GM12878 (cell line): ENCODE measurements around the gene FOXP4. TPM values are rescaled to one million over a fixed set of nuclear protein-coding genes. Genes with fewer than 3 reads are reported as not detected.

Experiments
- ATAC-seq: fragments of 200-7000 bp; cut with Tn5 transposase; 3 replicates; pipeline ENCODE4 v1.9.1; 2020; ENCODE audit warnings: mild to moderate bottlenecking, moderate library complexity
- BruUV-seq: library from RNA; stranded (reverse); fragments of 400-500 nt; replicated peaks from 2 replicates; lab custom pipeline; 2021; lab: Mats Ljungman, UMichigan
- CTCF ChIA-PET: fragments of 300-600 bp; sonication (Branson Sonifier 250); formaldehyde crosslinking; extraction: SDS; loops from one replicate; lab custom pipeline; 2021; ENCODE audit warnings: inconsistent platforms; lab: Yijun Ruan, JAX
- POLR2A ChIA-PET: fragments of 350-600 bp; formaldehyde crosslinking; extraction: SDS; loops from one replicate; lab custom pipeline; 2021; ENCODE audit warnings: inconsistent platforms; lab: Charles Lee
- RAD21 ChIA-PET: fragments of 300-600 bp; sonication (Branson Sonifier 250); formaldehyde crosslinking; loops from one replicate; lab custom pipeline; 2023; ENCODE audit warnings: antibody characterized with exemption; ENCODE audit not compliant: unreplicated experiment; lab: Charles Lee
- SMC1A ChIA-PET: fragments of 300-600 bp; sonication (Branson Sonifier 250); formaldehyde crosslinking; loops from one replicate; lab custom pipeline; 2023; ENCODE audit not compliant: unreplicated experiment, uncharacterized antibody; lab: Charles Lee
- DNase-seq: peaks from one replicate; pipeline ENCODE4 v3.0.0-alpha.2; 2011; ENCODE audit warnings: low read depth, low spot score
- FAIRE-seq: peaks from 3 replicates; lab custom pipeline; 2011; peaks lifted over from hg19 to GRCh38; lab: Jason Lieb, UNC
- H2AFZ ChIP-seq: 2 replicates; pipeline ENCODE4 v1.6.0; 2011; ENCODE audit warnings: low read depth, low read length, control low read depth; ENCODE audit not compliant: control insufficient read depth
- H3K27ac ChIP-seq: 2 replicates; pipeline ENCODE4 v1.5.1; 2011; ENCODE audit warnings: control low read depth; ENCODE audit not compliant: control insufficient read depth, insufficient read depth
- H3K27me3 ChIP-seq, 2 experiments: replicated peaks in 1 of 2; 2 replicates each; pipeline versions ENCODE4 v1.6.0 to v1.6.1; 2011; ENCODE audit warnings: low read length in 1 of 2; ENCODE audit not compliant: control insufficient read depth in 2 of 2, insufficient read depth in 2 of 2
- H3K36me3 ChIP-seq, 2 experiments: 2 replicates each; pipeline ENCODE4 v1.5.1; 2011; ENCODE audit warnings: low read length in 1 of 2; ENCODE audit not compliant: control insufficient read depth in 2 of 2, insufficient read depth in 2 of 2
- H3K4me1 ChIP-seq: 2 replicates; pipeline ENCODE4 v1.6.1; 2011; ENCODE audit warnings: mild to moderate bottlenecking, low read length, moderate library complexity, mixed read lengths; ENCODE audit not compliant: control insufficient read depth, insufficient read depth
- H3K4me2 ChIP-seq: 2 replicates; pipeline ENCODE4 v1.6.0; 2011; ENCODE audit warnings: control low read depth; ENCODE audit not compliant: control insufficient read depth, insufficient read depth
- H3K4me3 ChIP-seq: fragments of 200-600 bp; sonication (generic); 2 replicates; pipeline ENCODE4 v1.5.1; 2016
- H3K79me2 ChIP-seq: 2 replicates; pipeline ENCODE4 v1.6.0; 2011; ENCODE audit warnings: low read length; ENCODE audit not compliant: control insufficient read depth, insufficient read depth
- H3K9ac ChIP-seq: 2 replicates; pipeline ENCODE4 v1.8.0; 2011; ENCODE audit warnings: low read length, control low read depth, mixed read lengths; ENCODE audit not compliant: control insufficient read depth, insufficient read depth
- H3K9me3 ChIP-seq: replicated peaks from 3 replicates; pipeline ENCODE4 v1.5.1; 2011; ENCODE audit warnings: mild to moderate bottlenecking, low read length; ENCODE audit not compliant: control insufficient read depth, insufficient read depth
- H4K20me1 ChIP-seq: 2 replicates; pipeline ENCODE4 v1.6.0; 2011; ENCODE audit not compliant: control insufficient read depth, insufficient read depth
- CHD4 ChIP-seq: fragments of 200-600 bp; sonication (generic); IDR thresholded peaks from 2 replicates; pipeline ENCODE4 v1.6.1; 2016; ENCODE audit warnings: mild to moderate bottlenecking
- FOXK2 ChIP-seq: fragments of 450-650 bp; IDR thresholded peaks from 2 replicates; pipeline ENCODE4 v1.6.1; 2017; ENCODE audit warnings: mild to moderate bottlenecking, moderate library complexity
- HDGF ChIP-seq: fragments of 450-650 bp; IDR thresholded peaks from 2 replicates; pipeline ENCODE4 v1.6.1; 2016; ENCODE audit warnings: antibody characterized with exemption
- KDM1A ChIP-seq: fragments of 200-600 bp; sonication (generic); IDR thresholded peaks from 2 replicates; pipeline ENCODE4 v1.6.1; 2016; ENCODE audit warnings: borderline replicate concordance
- MEF2A ChIP-seq: IDR thresholded peaks from 2 replicates; pipeline ENCODE4 v1.6.1; 2011; ENCODE audit warnings: low read depth, mild to moderate bottlenecking, low read length, moderate library complexity; ENCODE audit not compliant: insufficient read depth
- NFIC ChIP-seq: IDR thresholded peaks from 2 replicates; pipeline ENCODE4 v1.6.1; 2012; ENCODE audit warnings: low read depth, mild to moderate bottlenecking, inconsistent platforms, low read length, moderate library complexity
- PAX5 ChIP-seq: IDR thresholded peaks from 2 replicates; pipeline ENCODE4 v1.6.1; 2011; ENCODE audit warnings: low read depth, low read length, borderline replicate concordance
- SUZ12 ChIP-seq: fragments of 200-600 bp; sonication (generic); IDR thresholded peaks from one replicate; pipeline ENCODE4 v1.6.1; 2018; ENCODE audit warnings: antibody characterized with exemption, mild to moderate bottlenecking; ENCODE audit not compliant: unreplicated experiment
- ZSCAN29 ChIP-seq: fragments of 450-650 bp; IDR thresholded peaks from 2 replicates; pipeline ENCODE4 v1.6.1; 2017; ENCODE audit warnings: mild to moderate bottlenecking, moderate library complexity
- WGBS: methylation state at CpG from one replicate; pipeline ENCODE4 v1.1.6; 2016; ENCODE audit warnings: low lambda C conversion rate; ENCODE audit not compliant: insufficient replicate concordance, insufficient coverage; ENCODE audit errors: missing lambda C conversion rate; 5-methylcytosine and 5-hydroxymethylcytosine counted together
- in situ Hi-C: fragments of 300-500 bp; cut with MboI; formaldehyde crosslinking; loops from 9 replicates; pipeline ENCODE4 v1.14.3; 2018; ENCODE audit warnings: mixed read lengths
- intact Hi-C: fragments of 100-400 bp; cut with micrococcal nuclease; formaldehyde crosslinking; loops from one replicate; pipeline ENCODE4 v1.14.2; 2022; ENCODE audit not compliant: unreplicated experiment
- polyA plus RNA-seq, 11 experiments: library from polyadenylated mRNA; depleted of rRNA in 4 of 11; unstranded in 6 of 11; stranded (reverse) in 5 of 11; fragments of >200 nt; fragmentation: Nextera tagmentation in 4 of 11; fragmentation: Illumina TruSeq in 1 of 11; extraction: Ambion mirVana in 4 of 11; extraction: Trizol in 1 of 11; gene quantifications; 1 replicate in 1 of 11; 2 replicates in 10 of 11; pipeline versions ENCODE4 v1.2.1 to v1.2.3, GENCODE V29; 2011 to 2016; ENCODE audit warnings: inconsistent platforms in 2 of 11, missing spikeins in 2 of 11, low read depth in 1 of 11
- total RNA-seq, 4 experiments: library from RNA; depleted of rRNA in 3 of 4; stranded (reverse); fragments of >200 nt in 3 of 4; fragmentation: Illumina TruSeq in 1 of 4; extraction: Trizol in 1 of 4; gene quantifications; 2 replicates each; pipeline versions ENCODE4 v1.2.1 to v1.2.3, GENCODE V29; 2013 to 2021
- TF ChIP-seq, protein P1 (sequence below): fragments of 450-650 bp; formaldehyde crosslinking; IDR thresholded peaks from 2 replicates; pipeline ENCODE4 v1.4.0; 2022; ENCODE audit warnings: mild to moderate bottlenecking, moderate library complexity
- TF ChIP-seq, protein P2 (sequence below): IDR thresholded peaks from 2 replicates; pipeline ENCODE4 v1.6.1; 2011; ENCODE audit warnings: borderline replicate concordance, low read depth, mild to moderate bottlenecking, moderate library complexity, mixed read lengths, low read length; ENCODE audit not compliant: insufficient read depth; ENCODE audit errors: extremely low read length

Gene FOXP4
- total and polyA plus RNA-seq, 10 of the 15 experiments (the other 5 are each of a cell fraction or from before 2014, with no cell fraction given), result 0.31 to 46.1 (median 2.3) TPM

DNA sequence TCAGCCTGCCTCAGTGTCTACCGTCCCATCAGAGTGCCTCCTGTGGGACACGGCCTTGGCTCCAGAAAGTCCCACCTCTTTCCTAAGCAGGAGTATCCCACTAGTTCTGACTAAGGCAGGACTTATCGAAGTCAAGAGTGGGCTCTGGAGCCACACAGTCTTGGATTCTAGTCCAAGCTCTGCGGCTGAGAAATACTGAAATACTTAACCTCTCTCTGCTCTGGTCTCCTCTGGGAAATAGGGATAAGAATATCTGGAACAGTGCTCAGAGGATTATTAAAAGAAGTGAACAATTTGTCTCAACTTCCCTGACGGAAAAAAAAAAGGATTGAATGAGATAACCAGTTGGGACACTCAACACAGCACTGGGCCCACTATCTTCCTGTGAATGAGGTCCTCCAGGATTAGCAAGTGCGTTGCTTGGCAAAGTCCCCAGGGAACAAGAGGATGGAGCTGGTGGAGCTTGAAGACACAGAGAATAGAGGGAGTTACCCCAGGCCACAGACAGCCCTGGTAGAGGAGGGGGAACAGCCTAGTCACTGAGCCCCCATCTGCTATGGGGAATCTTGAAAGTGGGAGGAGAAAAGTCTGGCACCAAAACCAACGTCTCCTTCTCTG is 34.6 kb upstream of the FOXP4 start:
- FAIRE-seq (no peak), ATAC-seq (no peak), DNase-seq (no peak)
- H3K4me2 ChIP-seq, result no peak overlapping the region
- H3K4me3 ChIP-seq, result no peak overlapping the region
- ChIA-PET RAD21 (no interaction called here), POLR2A (interaction anchor here (1.4 kb wide), 1 partner anchor 36 kb away, joined by 3 read pairs; no protein-coding TSS in a partner anchor), CTCF (interaction anchor here (2.0 to 2.5 kb wide), 2 partner anchors 11 to 15 kb away, joined by 5 to 7 read pairs; no protein-coding TSS in a partner anchor), SMC1A (interaction anchor here (1.0 to 1.2 kb wide), 2 partner anchors 51 to 68 kb away, joined by 3 read pairs; no protein-coding TSS in a partner anchor)
- no peak overlapping the region for H3K27ac ChIP-seq
- no peaks in the 10 kb centered on the region for H3K79me2 ChIP-seq
- H2AFZ ChIP-seq, result no peak overlapping the region
- intact Hi-C loops, result no loop called here
- no peaks in the 10 kb centered on the region for H3K9me3 ChIP-seq
- TF ChIP-seq ZSCAN29, result no peak
- no peak for TF ChIP-seq CHD4
- no peak for TF ChIP-seq HDGF
- TF ChIP-seq FOXK2, result no peak
- TF ChIP-seq PAX5, result no peak
- TF ChIP-seq, protein P1, sequence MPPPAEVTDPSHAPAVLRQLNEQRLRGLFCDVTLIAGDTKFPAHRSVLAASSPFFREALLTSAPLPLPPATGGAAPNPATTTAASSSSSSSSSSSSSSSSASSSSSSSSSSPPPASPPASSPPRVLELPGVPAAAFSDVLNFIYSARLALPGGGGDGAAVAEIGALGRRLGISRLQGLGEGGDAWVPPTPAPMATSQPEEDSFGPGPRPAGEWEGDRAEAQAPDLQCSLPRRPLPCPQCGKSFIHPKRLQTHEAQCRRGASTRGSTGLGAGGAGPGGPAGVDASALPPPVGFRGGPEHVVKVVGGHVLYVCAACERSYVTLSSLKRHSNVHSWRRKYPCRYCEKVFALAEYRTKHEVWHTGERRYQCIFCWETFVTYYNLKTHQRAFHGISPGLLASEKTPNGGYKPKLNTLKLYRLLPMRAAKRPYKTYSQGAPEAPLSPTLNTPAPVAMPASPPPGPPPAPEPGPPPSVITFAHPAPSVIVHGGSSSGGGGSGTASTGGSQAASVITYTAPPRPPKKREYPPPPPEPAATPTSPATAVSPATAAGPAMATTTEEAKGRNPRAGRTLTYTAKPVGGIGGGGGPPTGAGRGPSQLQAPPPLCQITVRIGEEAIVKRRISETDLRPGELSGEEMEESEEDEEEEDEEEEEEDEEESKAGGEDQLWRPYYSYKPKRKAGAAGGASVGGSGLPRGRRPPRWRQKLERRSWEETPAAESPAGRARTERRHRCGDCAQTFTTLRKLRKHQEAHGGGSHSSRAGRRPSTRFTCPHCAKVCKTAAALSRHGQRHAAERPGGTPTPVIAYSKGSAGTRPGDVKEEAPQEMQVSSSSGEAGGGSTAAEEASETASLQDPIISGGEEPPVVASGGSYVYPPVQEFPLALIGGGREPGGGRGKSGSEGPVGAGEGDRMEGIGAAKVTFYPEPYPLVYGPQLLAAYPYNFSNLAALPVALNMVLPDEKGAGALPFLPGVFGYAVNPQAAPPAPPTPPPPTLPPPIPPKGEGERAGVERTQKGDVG, result no peak
- TF ChIP-seq MEF2A, result no peak
- no peak for TF ChIP-seq KDM1A
- TF ChIP-seq NFIC, result no peak
- TF ChIP-seq SUZ12, result no peak
- TF ChIP-seq, protein P2, sequence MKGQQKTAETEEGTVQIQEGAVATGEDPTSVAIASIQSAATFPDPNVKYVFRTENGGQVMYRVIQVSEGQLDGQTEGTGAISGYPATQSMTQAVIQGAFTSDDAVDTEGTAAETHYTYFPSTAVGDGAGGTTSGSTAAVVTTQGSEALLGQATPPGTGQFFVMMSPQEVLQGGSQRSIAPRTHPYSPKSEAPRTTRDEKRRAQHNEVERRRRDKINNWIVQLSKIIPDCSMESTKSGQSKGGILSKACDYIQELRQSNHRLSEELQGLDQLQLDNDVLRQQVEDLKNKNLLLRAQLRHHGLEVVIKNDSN, result no peak
- in situ Hi-C loops, result no loop called here
- WGBS, result 41% methylated on average over 7 of the region's 7 CpGs
- H4K20me1 ChIP-seq, result no peaks in the 10 kb centered on the region
- H3K9ac ChIP-seq, result no peak overlapping the region
- peaks cover 7% of the 10 kb centered on the region for H3K4me1 ChIP-seq
- H3K27me3 ChIP-seq, result peaks cover 1 to 3% of the 10 kb centered on the region in 2 experiments
- no peaks in the 10 kb centered on the region for H3K36me3 ChIP-seq
- no TSS peak for BruUV-seq
